Astrocyte (in vitro differentiated cells and primary cell): ENCODE measurements around the gene HSD17B14. TPM values are rescaled to one million over a fixed set of nuclear protein-coding genes. Genes with fewer than 3 reads are reported as not detected.

Experiments used
- DNase-seq: peaks from one replicate; pipeline ENCODE4 v3.0.0-alpha.2; 2010; ENCODE audit warnings: low read depth
- FAIRE-seq: peaks from 2 replicates; lab custom pipeline; 2011; peaks lifted over from hg19 to GRCh38; lab: Jason Lieb, UNC
- H2AFZ ChIP-seq: 2 replicates; pipeline ENCODE4 v1.6.0; 2012; ENCODE audit warnings: low read depth, low read length, inconsistent platforms
- H3K27ac ChIP-seq: 2 replicates; pipeline ENCODE4 v1.5.1; 2011; ENCODE audit warnings: low read depth, low read length, inconsistent platforms
- H3K27me3 ChIP-seq: 2 replicates; pipeline ENCODE4 v1.6.0; 2011; ENCODE audit warnings: low read length, inconsistent platforms; ENCODE audit not compliant: insufficient read depth
- H3K36me3 ChIP-seq: 2 replicates; pipeline ENCODE4 v1.5.1; 2011; ENCODE audit warnings: low read length, inconsistent platforms; ENCODE audit not compliant: insufficient read depth
- H3K4me1 ChIP-seq: 2 replicates; pipeline ENCODE4 v1.5.1; 2011; ENCODE audit warnings: low read length, inconsistent platforms; ENCODE audit not compliant: insufficient read depth
- H3K4me2 ChIP-seq: 2 replicates; pipeline ENCODE4 v1.6.0; 2012; ENCODE audit warnings: low read length, inconsistent platforms
- H3K4me3 ChIP-seq: 2 replicates; pipeline ENCODE4 v1.5.1; 2011; ENCODE audit warnings: low read depth, mild to moderate bottlenecking, low read length, inconsistent platforms; ENCODE audit not compliant: insufficient read depth
- H3K79me2 ChIP-seq: 2 replicates; pipeline ENCODE4 v1.6.0; 2012; ENCODE audit warnings: mild to moderate bottlenecking, low read length, inconsistent platforms; ENCODE audit not compliant: insufficient read depth
- H3K9ac ChIP-seq: 2 replicates; pipeline ENCODE4 v1.6.0; 2012; ENCODE audit warnings: mild to moderate bottlenecking, low read length, inconsistent platforms
- H3K9me3 ChIP-seq: 2 replicates; pipeline ENCODE4 v1.5.1; 2012; ENCODE audit warnings: low read depth, mild to moderate bottlenecking, low read length, inconsistent platforms; ENCODE audit not compliant: insufficient read depth
- H4K20me1 ChIP-seq: 2 replicates; pipeline ENCODE4 v1.6.0; 2012; ENCODE audit warnings: low read length, inconsistent platforms; ENCODE audit not compliant: insufficient read depth
- H3K27ac Mint-ChIP-seq: one replicate; pipeline ENCODE4 v1.8.0; 2021; ENCODE audit warnings: mild to moderate bottlenecking, mixed read lengths; ENCODE audit not compliant: unreplicated experiment
- H3K27me3 Mint-ChIP-seq: one replicate; pipeline ENCODE4 v1.8.0; 2021; ENCODE audit warnings: low read depth, mixed read lengths; ENCODE audit not compliant: unreplicated experiment
- H3K36me3 Mint-ChIP-seq: one replicate; pipeline ENCODE4 v1.8.0; 2021; ENCODE audit warnings: low read depth, mixed read lengths; ENCODE audit not compliant: unreplicated experiment
- H3K4me1 Mint-ChIP-seq: one replicate; pipeline ENCODE4 v1.8.0; 2021; ENCODE audit warnings: low read depth, mixed read lengths; ENCODE audit not compliant: unreplicated experiment
- H3K4me3 Mint-ChIP-seq: one replicate; pipeline ENCODE4 v1.8.0; 2021; ENCODE audit warnings: mild to moderate bottlenecking, moderate library complexity, mixed read lengths; ENCODE audit not compliant: unreplicated experiment
- H3K9me3 Mint-ChIP-seq: one replicate; pipeline ENCODE4 v1.8.0; 2021; ENCODE audit warnings: mild to moderate bottlenecking, mixed read lengths; ENCODE audit not compliant: unreplicated experiment
- EZH2 ChIP-seq: IDR thresholded peaks from 2 replicates; pipeline ENCODE4 v1.6.1; 2012; ENCODE audit warnings: mild to moderate bottlenecking, low read length, inconsistent platforms; ENCODE audit not compliant: insufficient read depth
- total RNA-seq: library from RNA; stranded (reverse); gene quantifications from 2 replicates; pipeline ENCODE4 v1.2.1, GENCODE V29; 2021
- TF ChIP-seq, protein P1 (sequence below): IDR thresholded peaks from 2 replicates; pipeline ENCODE4 v1.5.1; 2011; ENCODE audit warnings: low read depth, mild to moderate bottlenecking, inconsistent platforms, low read length, moderate library complexity; ENCODE audit not compliant: insufficient read depth

The HSD17B14 gene
- total RNA-seq, 1 donor from 2014 or later: 9.7 TPM

DNA sequence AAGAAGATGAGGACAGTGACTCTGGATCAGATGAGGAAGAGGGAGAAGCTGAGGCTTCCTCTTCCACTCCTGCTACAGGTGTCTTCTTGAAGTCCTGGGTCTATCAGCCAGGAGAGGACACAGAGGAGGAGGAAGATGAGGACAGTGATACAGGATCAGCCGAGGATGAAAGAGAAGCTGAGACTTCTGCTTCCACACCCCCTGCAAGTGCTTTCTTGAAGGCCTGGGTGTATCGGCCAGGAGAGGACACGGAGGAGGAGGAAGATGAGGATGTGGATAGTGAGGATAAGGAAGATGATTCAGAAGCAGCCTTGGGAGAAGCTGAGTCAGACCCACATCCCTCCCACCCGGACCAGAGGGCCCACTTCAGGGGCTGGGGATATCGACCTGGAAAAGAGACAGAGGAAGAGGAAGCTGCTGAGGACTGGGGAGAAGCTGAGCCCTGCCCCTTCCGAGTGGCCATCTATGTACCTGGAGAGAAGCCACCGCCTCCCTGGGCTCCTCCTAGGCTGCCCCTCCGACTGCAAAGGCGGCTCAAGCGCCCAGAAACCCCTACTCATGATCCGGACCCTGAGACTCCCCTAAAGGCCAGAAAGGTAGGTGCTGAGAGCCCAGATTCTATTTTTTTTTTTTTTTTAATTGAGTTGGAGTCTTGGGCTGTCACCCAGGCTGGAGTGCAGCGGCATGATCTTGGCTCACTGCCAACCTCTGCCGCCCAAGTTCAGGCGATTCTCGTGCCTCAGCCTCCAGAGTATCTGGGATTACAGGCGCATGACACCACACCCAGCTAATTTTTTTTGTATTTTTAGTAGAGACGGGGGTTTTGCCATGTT is 38.2 kb upstream of the HSD17B14 start:
- DNase-seq: peak; percentile 66
- TF ChIP-seq, protein P1, sequence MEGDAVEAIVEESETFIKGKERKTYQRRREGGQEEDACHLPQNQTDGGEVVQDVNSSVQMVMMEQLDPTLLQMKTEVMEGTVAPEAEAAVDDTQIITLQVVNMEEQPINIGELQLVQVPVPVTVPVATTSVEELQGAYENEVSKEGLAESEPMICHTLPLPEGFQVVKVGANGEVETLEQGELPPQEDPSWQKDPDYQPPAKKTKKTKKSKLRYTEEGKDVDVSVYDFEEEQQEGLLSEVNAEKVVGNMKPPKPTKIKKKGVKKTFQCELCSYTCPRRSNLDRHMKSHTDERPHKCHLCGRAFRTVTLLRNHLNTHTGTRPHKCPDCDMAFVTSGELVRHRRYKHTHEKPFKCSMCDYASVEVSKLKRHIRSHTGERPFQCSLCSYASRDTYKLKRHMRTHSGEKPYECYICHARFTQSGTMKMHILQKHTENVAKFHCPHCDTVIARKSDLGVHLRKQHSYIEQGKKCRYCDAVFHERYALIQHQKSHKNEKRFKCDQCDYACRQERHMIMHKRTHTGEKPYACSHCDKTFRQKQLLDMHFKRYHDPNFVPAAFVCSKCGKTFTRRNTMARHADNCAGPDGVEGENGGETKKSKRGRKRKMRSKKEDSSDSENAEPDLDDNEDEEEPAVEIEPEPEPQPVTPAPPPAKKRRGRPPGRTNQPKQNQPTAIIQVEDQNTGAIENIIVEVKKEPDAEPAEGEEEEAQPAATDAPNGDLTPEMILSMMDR: no peak
- no peak for TF ChIP-seq EZH2
- Histone ChIP-seq H3K4me2 (peak overlapping the region; percentile 91), H3K27me3 (no peaks in the 10 kb centered on the region), H3K4me1 (peaks cover 23% of the 10 kb centered on the region), H3K27ac (peak overlapping the region; percentile 99), H3K9ac (peak overlapping the region; percentile 99), H3K9me3 (no peaks in the 10 kb centered on the region), H3K4me3 (peak overlapping the region; percentile 94), H3K36me3 (peaks cover 35% of the 10 kb centered on the region), H4K20me1 (peaks cover 60% of the 10 kb centered on the region), H3K79me2 (peaks cover 52% of the 10 kb centered on the region), H2AFZ (no peak overlapping the region)
- Mint-ChIP-seq H3K4me3 (peak overlapping the region; percentile 99), H3K4me1 (peaks cover 28% of the 10 kb centered on the region), H3K36me3 (peaks cover 29% of the 10 kb centered on the region), H3K27me3 (no peaks in the 10 kb centered on the region), H3K27ac (peak overlapping the region; percentile 100), H3K9me3 (no peaks in the 10 kb centered on the region)
- FAIRE-seq: no peak

DNA sequence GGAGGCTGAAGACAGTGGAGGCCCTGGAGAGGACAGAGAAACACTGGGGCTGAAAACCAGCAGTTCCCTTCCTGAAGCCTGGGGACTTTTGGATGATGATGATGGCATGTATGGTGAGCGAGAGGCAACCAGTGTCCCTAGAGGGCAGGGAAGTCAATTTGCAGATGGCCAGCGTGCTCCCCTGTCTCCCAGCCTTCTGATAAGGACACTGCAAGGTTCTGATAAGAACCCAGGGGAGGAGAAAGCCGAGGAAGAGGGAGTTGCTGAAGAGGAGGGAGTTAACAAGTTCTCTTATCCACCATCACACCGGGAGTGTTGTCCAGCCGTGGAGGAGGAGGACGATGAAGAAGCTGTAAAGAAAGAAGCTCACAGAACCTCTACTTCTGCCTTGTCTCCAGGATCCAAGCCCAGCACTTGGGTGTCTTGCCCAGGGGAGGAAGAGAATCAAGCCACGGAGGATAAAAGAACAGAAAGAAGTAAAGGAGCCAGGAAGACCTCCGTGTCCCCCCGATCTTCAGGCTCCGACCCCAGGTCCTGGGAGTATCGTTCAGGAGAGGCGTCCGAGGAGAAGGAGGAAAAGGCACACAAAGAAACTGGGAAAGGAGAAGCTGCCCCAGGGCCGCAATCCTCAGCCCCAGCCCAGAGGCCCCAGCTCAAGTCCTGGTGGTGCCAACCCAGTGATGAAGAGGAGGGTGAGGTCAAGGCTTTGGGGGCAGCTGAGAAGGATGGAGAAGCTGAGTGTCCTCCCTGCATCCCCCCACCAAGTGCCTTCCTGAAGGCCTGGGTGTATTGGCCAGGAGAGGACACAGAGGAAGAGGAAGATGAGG is 37.4 kb upstream of the HSD17B14 start:
- H3K9ac ChIP-seq: peak overlapping the region; percentile 99
- H3K4me1 ChIP-seq: peaks cover 23% of the 10 kb centered on the region
- FAIRE-seq (no peak), DNase-seq (no peak)
- peak overlapping the region; percentile 99 for H3K4me3 Mint-ChIP-seq
- peaks cover 52% of the 10 kb centered on the region for H3K79me2 ChIP-seq
- peaks cover 33% of the 10 kb centered on the region for H3K36me3 ChIP-seq
- no peaks in the 10 kb centered on the region for H3K27me3 Mint-ChIP-seq
- TF ChIP-seq EZH2: no peak
- H3K27ac Mint-ChIP-seq: peak overlapping the region; percentile 100
- H3K4me1 Mint-ChIP-seq: peaks cover 28% of the 10 kb centered on the region
- no peaks in the 10 kb centered on the region for H3K9me3 ChIP-seq
- H4K20me1 ChIP-seq: peaks cover 58% of the 10 kb centered on the region
- no peaks in the 10 kb centered on the region for H3K9me3 Mint-ChIP-seq
- peak overlapping the region; percentile 99 for H3K27ac ChIP-seq
- H2AFZ ChIP-seq: no peak overlapping the region
- H3K36me3 Mint-ChIP-seq: peaks cover 29% of the 10 kb centered on the region
- H3K4me2 ChIP-seq: peak overlapping the region; percentile 91
- H3K4me3 ChIP-seq: peak overlapping the region; percentile 94
- no peaks in the 10 kb centered on the region for H3K27me3 ChIP-seq

DNA sequence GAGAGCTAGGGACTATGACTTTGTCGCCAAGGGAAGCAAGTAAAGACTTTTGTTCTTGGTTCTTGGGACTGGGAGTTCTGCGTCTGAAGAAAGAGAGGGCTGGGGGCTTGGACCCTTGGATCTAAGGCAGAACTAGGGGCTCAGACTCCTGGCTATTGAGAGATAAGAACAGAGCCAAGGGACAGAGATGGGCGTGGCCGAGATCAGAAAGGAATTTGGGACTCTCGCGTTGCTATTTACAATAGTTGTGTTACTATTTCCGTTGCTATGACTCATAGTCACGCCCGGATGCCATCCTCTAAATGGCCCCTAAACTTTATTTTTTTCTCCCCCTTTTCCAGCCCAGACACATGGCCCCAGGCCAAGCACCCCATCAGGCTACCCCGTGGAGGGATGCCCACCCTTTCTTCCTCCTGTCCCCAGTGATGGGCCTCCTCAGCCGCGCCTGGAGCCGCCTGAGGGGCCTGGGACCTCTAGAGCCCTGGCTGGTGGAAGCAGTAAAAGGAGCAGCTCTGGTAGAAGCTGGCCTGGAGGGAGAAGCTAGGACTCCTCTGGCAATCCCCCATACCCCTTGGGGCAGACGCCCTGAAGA is 36.7 kb upstream of the HSD17B14 start:
- peak overlapping the region; percentile 91 for H3K4me2 ChIP-seq
- H2AFZ ChIP-seq: no peak overlapping the region
- no peak for FAIRE-seq
- H3K4me3 ChIP-seq: peak overlapping the region; percentile 94
- H3K36me3 ChIP-seq: peaks cover 28% of the 10 kb centered on the region
- peak overlapping the region; percentile 100 for H3K27ac Mint-ChIP-seq
- H3K9me3 Mint-ChIP-seq: no peaks in the 10 kb centered on the region
- H4K20me1 ChIP-seq: peaks cover 51% of the 10 kb centered on the region
- no peaks in the 10 kb centered on the region for H3K27me3 Mint-ChIP-seq
- DNase-seq: peak; percentile 88
- no peaks in the 10 kb centered on the region for H3K9me3 ChIP-seq
- H3K4me3 Mint-ChIP-seq: peak overlapping the region; percentile 99
- H3K9ac ChIP-seq: peak overlapping the region; percentile 99
- no peak for TF ChIP-seq EZH2
- H3K4me1 Mint-ChIP-seq: peaks cover 32% of the 10 kb centered on the region
- peaks cover 25% of the 10 kb centered on the region for H3K36me3 Mint-ChIP-seq
- peaks cover 26% of the 10 kb centered on the region for H3K4me1 ChIP-seq
- peaks cover 49% of the 10 kb centered on the region for H3K79me2 ChIP-seq
- peak overlapping the region; percentile 99 for H3K27ac ChIP-seq
- H3K27me3 ChIP-seq: no peaks in the 10 kb centered on the region
